K562 (cell line): ENCODE data around the gene AGFG1. TPM values are rescaled to one million over a fixed set of nuclear protein-coding genes. Genes with fewer than 3 reads are reported as not detected.

ENCODE experiments used
- ATAC-seq: fragments of 200-7000 bp; cut with Tn5 transposase; 3 replicates; pipeline ENCODE4 v1.9.1; 2020; ENCODE audit warnings: moderate library complexity
- BruUV-seq: library from RNA; stranded (reverse); fragments of 400-500 nt; replicated peaks from 2 replicates; lab custom pipeline; 2021; lab: Mats Ljungman, UMichigan
- CTCF ChIA-PET: fragments of 300-600 bp; formaldehyde crosslinking; extraction: SDS; loops from one replicate; lab custom pipeline; 2021; ENCODE audit warnings: low intra/inter-chr PET ratio; lab: Yijun Ruan, JAX
- POLR2A ChIA-PET: fragments of 300-600, 350-650 bp; sonication (Branson Sonifier 250); formaldehyde crosslinking; extraction: SDS; loops from one replicate; lab custom pipeline; 2021; ENCODE audit warnings: antibody characterized with exemption, inconsistent platforms; lab: Yijun Ruan, JAX
- DNase-seq, 4 experiments: peaks; one replicate each; pipeline versions ENCODE4 v3.0.0 to v3.0.0-alpha.2; 2011 to 2018; ENCODE audit warnings: low spot score in 3 of 4, mixed read lengths in 3 of 4; ENCODE audit errors: extremely low read depth in 1 of 4
- FAIRE-seq: peaks from 2 replicates; lab custom pipeline; 2011; peaks lifted over from hg19 to GRCh38; lab: Jason Lieb, UNC
- H2AFZ ChIP-seq: 2 replicates; pipeline ENCODE4 v1.6.0; 2011; ENCODE audit warnings: low read depth, low read length, control low read depth, inconsistent platforms
- H3K27ac ChIP-seq: fragments of 200-600 bp; 3 replicates; pipeline ENCODE4 v1.8.0; 2011; ENCODE audit warnings: low read depth, mild to moderate bottlenecking, control low read depth, inconsistent platforms, low read length, moderate library complexity, mixed read lengths; ENCODE audit errors: extremely low read depth
- H3K27me3 ChIP-seq, 2 experiments: fragments of 300-600 bp in 1 of 2; 2 replicates in 1 of 2; 3 replicates in 1 of 2; pipeline versions ENCODE4 v1.6.0 to v1.8.0; 2011; ENCODE audit warnings: inconsistent platforms in 2 of 2, low read length in 2 of 2, mild to moderate bottlenecking in 1 of 2, mixed read lengths in 1 of 2, moderate library complexity in 1 of 2; ENCODE audit not compliant: control insufficient read depth in 2 of 2, insufficient read depth in 2 of 2
- H3K36me3 ChIP-seq: fragments of 300-600 bp; 3 replicates; pipeline ENCODE4 v1.8.0; 2011; ENCODE audit warnings: mild to moderate bottlenecking, low read length, inconsistent platforms; ENCODE audit not compliant: control insufficient read depth, insufficient read depth
- H3K4me1 ChIP-seq, 2 experiments: fragments of 200-600 bp in 1 of 2; replicated peaks in 1 of 2; 2 replicates in 1 of 2; 3 replicates in 1 of 2; pipeline versions ENCODE4 v1.5.1 to v1.8.0; 2011; ENCODE audit warnings: inconsistent platforms in 2 of 2, low read length in 2 of 2, mild to moderate bottlenecking in 1 of 2, mixed read lengths in 1 of 2, moderate library complexity in 1 of 2; ENCODE audit not compliant: control insufficient read depth in 2 of 2, insufficient read depth in 2 of 2
- H3K4me2 ChIP-seq: 2 replicates; pipeline ENCODE4 v1.6.1; 2011; ENCODE audit warnings: low read length, control low read depth, inconsistent platforms, mixed read lengths; ENCODE audit not compliant: insufficient read depth
- H3K4me3 ChIP-seq: fragments of 200-600 bp; sonication (generic), shearing (Covaris generic); 2 replicates; pipeline ENCODE4 v1.5.1; 2016; ENCODE audit warnings: control low read depth, inconsistent platforms
- H3K79me2 ChIP-seq: fragments of 200-600 bp; 3 replicates; pipeline ENCODE4 v1.8.0; 2011; ENCODE audit warnings: low read length, inconsistent platforms; ENCODE audit not compliant: control insufficient read depth, insufficient read depth
- H3K9ac ChIP-seq, 2 experiments: 2 replicates each; pipeline versions ENCODE4 v1.6.0 to v1.6.1; 2011; ENCODE audit warnings: low read depth in 2 of 2, low read length in 2 of 2, control low read depth in 1 of 2, inconsistent platforms in 1 of 2, mild to moderate bottlenecking in 1 of 2, mixed read lengths in 1 of 2; ENCODE audit not compliant: insufficient read depth in 1 of 2
- H3K9me1 ChIP-seq: one replicate; pipeline ENCODE4 v1.6.0; 2011; ENCODE audit warnings: inconsistent platforms, mild to moderate bottlenecking, low read length, moderate library complexity; ENCODE audit not compliant: control insufficient read depth, insufficient read depth
- H3K9me3 ChIP-seq: replicated peaks from 2 replicates; pipeline ENCODE4 v1.5.1; 2011; ENCODE audit warnings: low read depth, low read length, inconsistent platforms; ENCODE audit not compliant: control insufficient read depth, insufficient read depth
- H4K20me1 ChIP-seq: replicated peaks from 2 replicates; pipeline ENCODE4 v1.6.1; 2011; ENCODE audit warnings: low read length, inconsistent platforms, mixed read lengths; ENCODE audit not compliant: control insufficient read depth, insufficient read depth
- ASH1L ChIP-seq: fragments of 450-650 bp; IDR thresholded peaks from 2 replicates; pipeline ENCODE4 v1.6.1; 2018; ENCODE audit warnings: borderline replicate concordance, mild to moderate bottlenecking, low read depth; ENCODE audit not compliant: partially characterized antibody
- CBX8 ChIP-seq: fragments of 200-600 bp; sonication (generic); IDR thresholded peaks from 2 replicates; pipeline ENCODE4 v1.6.1; 2012; ENCODE audit warnings: borderline replicate concordance, mixed run types, low read depth, mild to moderate bottlenecking, moderate library complexity, mixed read lengths, low read length, control low read depth, inconsistent platforms; ENCODE audit not compliant: poor library complexity, severe bottlenecking; ENCODE audit errors: extremely low read depth
- EZH2 ChIP-seq: IDR thresholded peaks from 2 replicates; pipeline ENCODE4 v1.6.1; 2012; ENCODE audit warnings: low read depth, mild to moderate bottlenecking, inconsistent platforms, low read length, borderline replicate concordance
- HCFC1 ChIP-seq: IDR thresholded peaks from 2 replicates; pipeline ENCODE4 v1.6.1; 2012; ENCODE audit warnings: low read depth, low read length, improper control_type of control experiment
- L3MBTL2 ChIP-seq: fragments of 450-650 bp; IDR thresholded peaks from 2 replicates; pipeline ENCODE4 v1.6.1; 2016; ENCODE audit warnings: mild to moderate bottlenecking, moderate library complexity
- LEF1 ChIP-seq: fragments of 450-650 bp; IDR thresholded peaks from 2 replicates; pipeline ENCODE4 v1.6.1; 2016; ENCODE audit warnings: mild to moderate bottlenecking
- MAZ ChIP-seq, 2 experiments: fragments of 450-650 bp in 1 of 2; sonication (generic) in 1 of 2; formaldehyde crosslinking; IDR thresholded peaks in 1 of 2; conservative IDR thresholded peaks in 1 of 2; 2 replicates each; pipeline versions ENCODE4 v1.4.0 to v1.5.0; 2020; ENCODE audit warnings: mild to moderate bottlenecking in 1 of 2, missing genetic modification reagents in 1 of 2
- MYBL2 ChIP-seq, 2 experiments: fragments of 450-650 bp in 1 of 2; sonication (generic) in 1 of 2; formaldehyde crosslinking in 1 of 2; IDR thresholded peaks; 2 replicates each; pipeline versions ENCODE4 v1.6.1 to v1.8.1; 2017 to 2022; ENCODE audit warnings: borderline replicate concordance in 1 of 2, inconsistent platforms in 1 of 2, low read depth in 1 of 2, mild to moderate bottlenecking in 1 of 2, missing genetic modification reagents in 1 of 2, moderate library complexity in 1 of 2
- NFIC ChIP-seq: fragments of 450-650 bp; IDR thresholded peaks from 2 replicates; pipeline ENCODE4 v1.6.1; 2017; ENCODE audit warnings: mild to moderate bottlenecking, inconsistent platforms
- NFIX ChIP-seq: fragments of 250-450 bp; sonication (Bioruptor Pico); IDR thresholded peaks from 2 replicates; pipeline ENCODE4 v1.4.0; 2020; ENCODE audit warnings: low read depth, mild to moderate bottlenecking, moderate library complexity
- ZNF217 ChIP-seq: sonication (generic); formaldehyde crosslinking; IDR thresholded peaks from 2 replicates; pipeline ENCODE4 v1.8.0; 2022; ENCODE audit warnings: mild to moderate bottlenecking, missing genetic modification reagents
- WGBS: fragments of 100-300 bp; shearing (Covaris generic); methylation state at CpG from one replicate; pipeline ENCODE4 v1.1.6; 2016; ENCODE audit warnings: low coverage, mixed read lengths; ENCODE audit not compliant: insufficient coverage; ENCODE audit errors: missing lambda C conversion rate; 5-methylcytosine and 5-hydroxymethylcytosine counted together
- in situ Hi-C: fragments of 300-500 bp; cut with MboI; formaldehyde crosslinking; loops from 4 replicates; pipeline ENCODE4 v1.15.0; 2018; ENCODE audit warnings: inconsistent platforms, mixed read lengths
- intact Hi-C: fragments of 100-400 bp; cut with micrococcal nuclease; formaldehyde crosslinking; loops from 2 replicates; pipeline ENCODE4 v1.14.2; 2022
- polyA plus RNA-seq, 8 experiments: library from polyadenylated mRNA; depleted of rRNA in 4 of 8; stranded (reverse) in 5 of 8; unstranded in 3 of 8; fragments of >200 nt; fragmentation: Nextera tagmentation in 2 of 8; fragmentation: Illumina TruSeq in 1 of 8; extraction: Ambion mirVana in 2 of 8; extraction: Trizol in 1 of 8; gene quantifications; 2 replicates each; pipeline versions ENCODE4 v1.2.1 to v1.2.3, GENCODE V29; 2011 to 2014; ENCODE audit warnings: inconsistent platforms in 1 of 8, missing spikeins in 1 of 8
- total RNA-seq, 7 experiments: library from RNA; depleted of rRNA in 6 of 7; stranded (reverse); fragments of >200 nt in 6 of 7; fragmentation: Illumina TruSeq in 2 of 7; extraction: Trizol in 2 of 7; gene quantifications; 2 replicates each; pipeline versions ENCODE4 v1.2.1 to v1.2.3, GENCODE V29; 2011 to 2021; ENCODE audit warnings: low replicate concordance in 1 of 7
- TF ChIP-seq, protein P1 (sequence below): fragments of 450-650 bp; IDR thresholded peaks from 2 replicates; pipeline ENCODE4 v1.6.1; 2017; ENCODE audit warnings: mild to moderate bottlenecking, moderate library complexity
- TF ChIP-seq, protein P2 (sequence below): fragments of 250-450 bp; sonication (Bioruptor Pico); IDR thresholded peaks from 2 replicates; pipeline ENCODE4 v1.8.0; 2022; ENCODE audit warnings: inconsistent platforms

Gene AGFG1
- total and polyA plus RNA-seq, 9 of the 15 experiments (the other 6 are each of a cell fraction or from before 2014, with no cell fraction given) = 11.2 to 97.5 (median 36.0) TPM

DNA sequence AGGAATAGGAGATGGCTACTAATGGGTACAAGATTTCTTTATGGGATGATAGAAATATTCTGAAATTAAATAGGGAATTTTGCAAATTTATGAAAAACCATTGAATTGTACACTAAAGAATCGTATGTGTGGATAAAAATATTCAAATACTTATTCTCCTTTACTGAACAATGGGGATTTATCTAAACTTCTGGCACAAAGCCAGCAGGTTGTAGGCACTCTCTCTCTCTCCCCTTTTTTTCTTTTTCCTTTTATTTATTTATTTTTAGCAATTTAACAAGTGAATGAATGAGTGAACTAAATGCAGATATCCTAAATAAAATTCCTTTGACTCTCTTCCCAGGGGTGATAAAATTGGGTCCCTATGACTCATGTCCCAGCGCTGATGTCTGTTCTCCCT lies 104.9 kb downstream of the AGFG1 start:
- H3K9ac ChIP-seq = no peak overlapping the region
- TF ChIP-seq NFIX (0 out of 2 replicates have a peak, but pooled peaks have one; percentile 17), HCFC1 (no peak), NFIC (peak; percentile 82)
- in situ Hi-C loops = no loop called here
- FAIRE-seq (no peak), ATAC-seq (no peak), DNase-seq (no peak)
- no peaks in the 10 kb centered on the region for H3K9me1 ChIP-seq
- no peak overlapping the region for H3K4me3 ChIP-seq
- intact Hi-C loops = no loop called here
- H3K27me3 ChIP-seq = no peaks in the 10 kb centered on the region
- BruUV-seq = no TSS peak
- POLR2A ChIA-PET = no interaction called here
- no peaks in the 10 kb centered on the region for H3K4me1 ChIP-seq
- H3K36me3 ChIP-seq = no peaks in the 10 kb centered on the region
- H3K27ac ChIP-seq = no peak overlapping the region
- H3K79me2 ChIP-seq = no peaks in the 10 kb centered on the region
- CTCF ChIA-PET = no interaction called here
- no peak overlapping the region for H3K4me2 ChIP-seq
- H4K20me1 ChIP-seq = no peaks in the 10 kb centered on the region
- no peaks in the 10 kb centered on the region for H3K9me3 ChIP-seq
- WGBS = 0% methylated on average over 2 of the region's 2 CpGs
- H2AFZ ChIP-seq = no peak overlapping the region

DNA sequence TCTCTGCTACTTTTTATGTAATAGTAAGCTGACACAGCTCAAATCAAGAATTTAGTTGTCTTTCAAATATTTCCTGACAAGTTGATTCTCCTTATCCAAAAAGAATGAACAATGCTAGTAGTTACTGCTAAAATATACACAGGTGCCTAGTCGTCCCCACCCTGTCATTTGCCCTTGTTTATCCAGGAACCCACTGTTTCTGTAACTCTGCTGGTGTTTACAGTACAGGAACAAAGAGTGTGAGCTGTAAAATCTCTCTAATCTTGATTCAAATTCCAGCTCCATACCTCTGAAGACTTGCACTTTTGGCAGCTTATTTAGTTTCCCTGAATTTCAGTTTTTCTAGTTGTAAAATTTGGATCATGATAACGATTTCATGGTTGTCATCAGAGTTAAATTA lies 105.6 kb downstream of the AGFG1 start:
- Histone ChIP-seq H3K9me3 (no peaks in the 10 kb centered on the region), H2AFZ (no peak overlapping the region), H3K27ac (no peak overlapping the region), H3K27me3 (no peaks in the 10 kb centered on the region), H3K4me2 (no peak overlapping the region), H3K9ac (no peak overlapping the region), H4K20me1 (no peaks in the 10 kb centered on the region), H3K36me3 (no peaks in the 10 kb centered on the region), H3K9me1 (no peaks in the 10 kb centered on the region), H3K4me3 (no peak overlapping the region), H3K4me1 (no peaks in the 10 kb centered on the region), H3K79me2 (no peaks in the 10 kb centered on the region)
- in situ Hi-C loops (no loop called here), intact Hi-C loops (no loop called here)
- no TSS peak for BruUV-seq
- FAIRE-seq (no peak), ATAC-seq (no peak), DNase-seq (no peak)
- 7% methylated on average over 2 of the region's 2 CpGs for WGBS
- ChIA-PET CTCF (no interaction called here), POLR2A (no interaction called here)
- no peak for TF ChIP-seq CBX8
- TF ChIP-seq, protein P1, sequence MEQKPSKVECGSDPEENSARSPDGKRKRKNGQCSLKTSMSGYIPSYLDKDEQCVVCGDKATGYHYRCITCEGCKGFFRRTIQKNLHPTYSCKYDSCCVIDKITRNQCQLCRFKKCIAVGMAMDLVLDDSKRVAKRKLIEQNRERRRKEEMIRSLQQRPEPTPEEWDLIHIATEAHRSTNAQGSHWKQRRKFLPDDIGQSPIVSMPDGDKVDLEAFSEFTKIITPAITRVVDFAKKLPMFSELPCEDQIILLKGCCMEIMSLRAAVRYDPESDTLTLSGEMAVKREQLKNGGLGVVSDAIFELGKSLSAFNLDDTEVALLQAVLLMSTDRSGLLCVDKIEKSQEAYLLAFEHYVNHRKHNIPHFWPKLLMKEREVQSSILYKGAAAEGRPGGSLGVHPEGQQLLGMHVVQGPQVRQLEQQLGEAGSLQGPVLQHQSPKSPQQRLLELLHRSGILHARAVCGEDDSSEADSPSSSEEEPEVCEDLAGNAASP = no peak
- TF ChIP-seq, protein P2, sequence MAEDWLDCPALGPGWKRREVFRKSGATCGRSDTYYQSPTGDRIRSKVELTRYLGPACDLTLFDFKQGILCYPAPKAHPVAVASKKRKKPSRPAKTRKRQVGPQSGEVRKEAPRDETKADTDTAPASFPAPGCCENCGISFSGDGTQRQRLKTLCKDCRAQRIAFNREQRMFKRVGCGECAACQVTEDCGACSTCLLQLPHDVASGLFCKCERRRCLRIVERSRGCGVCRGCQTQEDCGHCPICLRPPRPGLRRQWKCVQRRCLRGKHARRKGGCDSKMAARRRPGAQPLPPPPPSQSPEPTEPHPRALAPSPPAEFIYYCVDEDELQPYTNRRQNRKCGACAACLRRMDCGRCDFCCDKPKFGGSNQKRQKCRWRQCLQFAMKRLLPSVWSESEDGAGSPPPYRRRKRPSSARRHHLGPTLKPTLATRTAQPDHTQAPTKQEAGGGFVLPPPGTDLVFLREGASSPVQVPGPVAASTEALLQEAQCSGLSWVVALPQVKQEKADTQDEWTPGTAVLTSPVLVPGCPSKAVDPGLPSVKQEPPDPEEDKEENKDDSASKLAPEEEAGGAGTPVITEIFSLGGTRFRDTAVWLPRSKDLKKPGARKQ (CRISPR knock-in tag) = no peak
- TF ChIP-seq L3MBTL2 = no peak
- no peak for TF ChIP-seq ZNF217 (CRISPR knock-in tag)
- TF ChIP-seq MAZ (CRISPR knock-in tag; conservative IDR thresholded peaks at IDR 0.05 in 1 of 2, IDR thresholded peaks at IDR 0.05 in 1 of 2) = no peak
- TF ChIP-seq EZH2 = no peak
- no peak for TF ChIP-seq LEF1
- TF ChIP-seq MYBL2 (IDR thresholded peaks at IDR 0.05; ENCODE audit: low read depth) = no peak
- no peak for TF ChIP-seq MYBL2 (CRISPR knock-in tag; IDR thresholded peaks at IDR 0.05; ENCODE audit: borderline replicate concordance)
- TF ChIP-seq ASH1L = no peak
